SK-N-SH treated with all-trans-retinoic acid at 6 μM for 48 hours (cell line): ENCODE results near the gene HGFAC.

Experiments
- ATAC-seq: fragments of 200-7000 bp; cut with Tn5 transposase; 3 replicates; pipeline ENCODE4 v1.9.1; 2020; ENCODE audit warnings: mild to moderate bottlenecking, moderate library complexity
- ARNTL ChIP-seq: fragments of 450-650 bp; formaldehyde crosslinking; IDR thresholded peaks from 2 replicates; pipeline ENCODE4 v1.5.0; 2020; ENCODE audit warnings: low read depth, mild to moderate bottlenecking, moderate library complexity, borderline replicate concordance
- BACH2 ChIP-seq: fragments of 250-450 bp; sonication (Bioruptor Pico); IDR thresholded peaks from 2 replicates; pipeline ENCODE4 v1.9.0; 2021; ENCODE audit warnings: mild to moderate bottlenecking, borderline replicate concordance
- CSDC2 ChIP-seq: fragments of 250-450 bp; sonication (Bioruptor Pico); IDR thresholded peaks from 2 replicates; pipeline ENCODE4 v1.5.0; 2020; ENCODE audit warnings: mild to moderate bottlenecking, moderate library complexity
- CSRNP3 ChIP-seq: fragments of 250-450 bp; sonication (Bioruptor Pico); IDR thresholded peaks from 2 replicates; pipeline ENCODE4 v1.5.1; 2021; ENCODE audit warnings: mild to moderate bottlenecking, moderate library complexity
- GLIS3 ChIP-seq: fragments of 250-450 bp; sonication (Bioruptor Pico); IDR thresholded peaks from 2 replicates; pipeline ENCODE4 v1.5.0; 2020; ENCODE audit warnings: mild to moderate bottlenecking, moderate library complexity
- ISL1 ChIP-seq: fragments of 250-450 bp; sonication (Bioruptor Pico); IDR thresholded peaks from 2 replicates; pipeline ENCODE4 v2.1.2; 2022; ENCODE audit warnings: mild to moderate bottlenecking, moderate library complexity
- PATZ1 ChIP-seq: fragments of 250-450 bp; sonication (Bioruptor Pico); IDR thresholded peaks from 2 replicates; pipeline ENCODE4 v1.8.0; 2020; ENCODE audit warnings: mild to moderate bottlenecking, moderate library complexity, borderline replicate concordance
- POU6F1 ChIP-seq: fragments of 250-450 bp; sonication (Bioruptor Pico); IDR thresholded peaks from 2 replicates; pipeline ENCODE4 v1.8.0; 2021; ENCODE audit warnings: low read depth, mild to moderate bottlenecking, moderate library complexity, borderline replicate concordance
- PPARA ChIP-seq: fragments of 250-450 bp; sonication (Bioruptor Pico); IDR thresholded peaks from 2 replicates; pipeline ENCODE4 v1.5.0; 2020; ENCODE audit warnings: mild to moderate bottlenecking, borderline replicate concordance
- RARB ChIP-seq: fragments of 250-450 bp; sonication (Bioruptor Pico); IDR thresholded peaks from 2 replicates; pipeline ENCODE4 v1.8.0; 2021; ENCODE audit warnings: mild to moderate bottlenecking, moderate library complexity
- SNAI2 ChIP-seq: fragments of 250-450 bp; sonication (Bioruptor Pico); IDR thresholded peaks from 2 replicates; pipeline ENCODE4 v1.5.0; 2020; ENCODE audit warnings: mild to moderate bottlenecking, moderate library complexity
- TCF4 ChIP-seq: fragments of 250-450 bp; sonication (Bioruptor Pico); IDR thresholded peaks from 2 replicates; pipeline ENCODE4 v1.8.0; 2021; ENCODE audit warnings: mild to moderate bottlenecking, moderate library complexity, borderline replicate concordance
- TOX ChIP-seq: fragments of 250-450 bp; sonication (Bioruptor Pico); IDR thresholded peaks from 2 replicates; pipeline ENCODE4 v1.8.0; 2021; ENCODE audit warnings: mild to moderate bottlenecking, moderate library complexity, borderline replicate concordance
- TSHZ2 ChIP-seq: fragments of 250-450 bp; sonication (Bioruptor Pico); IDR thresholded peaks from 2 replicates; pipeline ENCODE4 v1.5.0; 2020; ENCODE audit warnings: mild to moderate bottlenecking, moderate library complexity
- ZC3H10 ChIP-seq: fragments of 250-450 bp; sonication (Bioruptor Pico); IDR thresholded peaks from 2 replicates; pipeline ENCODE4 v1.5.1; 2021; ENCODE audit warnings: mild to moderate bottlenecking, moderate library complexity
- ZFP3 ChIP-seq: fragments of 250-450 bp; sonication (Bioruptor Pico); IDR thresholded peaks from 2 replicates; pipeline ENCODE4 v1.5.0; 2020; ENCODE audit warnings: mild to moderate bottlenecking, moderate library complexity
- ZFP30 ChIP-seq: fragments of 450-650 bp; formaldehyde crosslinking; IDR thresholded peaks from 2 replicates; pipeline ENCODE4 v1.5.0; 2022; ENCODE audit warnings: mild to moderate bottlenecking, moderate library complexity
- ZNF565 ChIP-seq: fragments of 450-650 bp; formaldehyde crosslinking; conservative IDR thresholded peaks from 2 replicates; pipeline ENCODE4 v1.5.0; 2020; ENCODE audit warnings: low read depth, mild to moderate bottlenecking, moderate library complexity
- ZNF70 ChIP-seq: fragments of 450-650 bp; formaldehyde crosslinking; IDR thresholded peaks from 2 replicates; pipeline ENCODE4 v1.5.0; 2020; ENCODE audit warnings: mild to moderate bottlenecking, moderate library complexity
- ZNF8 ChIP-seq: fragments of 450-650 bp; formaldehyde crosslinking; IDR thresholded peaks from 2 replicates; pipeline ENCODE4 v1.5.0; 2020; ENCODE audit warnings: mild to moderate bottlenecking, moderate library complexity

The HGFAC gene

GRCh38 chr4:3437582-3437936, 4.2 kb upstream of the HGFAC start:
- no peak for ATAC-seq
- no peak for TF ChIP-seq RARB
- no peak for TF ChIP-seq PPARA (CRISPR knock-in tag)
- TF ChIP-seq ZNF8 (CRISPR knock-in tag): no peak
- TF ChIP-seq CSRNP3 (CRISPR knock-in tag): no peak
- TF ChIP-seq TOX (CRISPR knock-in tag): no peak

- ATAC-seq: no peak
- no peak for TF ChIP-seq ZNF70
- TF ChIP-seq ISL1: no peak
- no peak for TF ChIP-seq TSHZ2 (CRISPR knock-in tag)
- no peak for TF ChIP-seq GLIS3 (CRISPR knock-in tag)
- no peak for TF ChIP-seq BACH2
- no peak for TF ChIP-seq ZFP30 (CRISPR knock-in tag)
- no peak for TF ChIP-seq SNAI2
- no peak for TF ChIP-seq TCF4
- no peak for TF ChIP-seq POU6F1 (CRISPR knock-in tag)
- no peak for TF ChIP-seq RARB
- no peak for TF ChIP-seq ZNF565 (CRISPR knock-in tag)
- no peak for TF ChIP-seq PATZ1 (CRISPR knock-in tag)
- no peak for TF ChIP-seq ZC3H10 (CRISPR knock-in tag)
- no peak for TF ChIP-seq ARNTL
- TF ChIP-seq TOX (CRISPR knock-in tag): no peak
- no peak for TF ChIP-seq CSDC2 (CRISPR knock-in tag)
- TF ChIP-seq PPARA (CRISPR knock-in tag): no peak
- TF ChIP-seq CSRNP3 (CRISPR knock-in tag): no peak
Measured at GRCh38 chr4:3437998-3438846, 3.5 kb upstream of the HGFAC start.

- no peak for ATAC-seq
- TF ChIP-seq TOX (CRISPR knock-in tag) (no peak), ZC3H10 (CRISPR knock-in tag) (no peak), BACH2 (no peak), TSHZ2 (CRISPR knock-in tag) (no peak), ARNTL (no peak), PATZ1 (CRISPR knock-in tag) (no peak), ZNF8 (CRISPR knock-in tag) (no peak), ISL1 (no peak), ZFP3 (no peak), GLIS3 (CRISPR knock-in tag) (no peak), CSRNP3 (CRISPR knock-in tag) (no peak), ZFP30 (CRISPR knock-in tag) (no peak)
Measured at GRCh38 chr4:3438847-3439180, 3.0 kb upstream of the HGFAC start.
